OCI-LY3 (cell line): ENCODE measurements around the gene RAP1B.

Experiments
- CTCF ChIP-seq: fragments of 200-600, 300-600 bp; sonication (generic); IDR thresholded peaks from 2 replicates; pipeline ENCODE4 v1.5.1; 2014; ENCODE audit warnings: antibody characterized with exemption, low read length, low read depth
- EZH2phosphoT487 ChIP-seq: fragments of 200-600 bp; shearing (Covaris generic); IDR thresholded peaks from 2 replicates; pipeline ENCODE4 v1.6.1; 2018; ENCODE audit warnings: antibody characterized with exemption, mixed run types, low read depth

GRCh38 chr12:68671179-68671578, 60.5 kb downstream of the RAP1B start:
- TF ChIP-seq CTCF = no peak
- no peak for TF ChIP-seq EZH2phosphoT487
